ENCODE results near the gene TRIM54. TPM values are rescaled to one million over a fixed set of nuclear protein-coding genes. Genes with fewer than 3 reads are reported as not detected.

The TRIM54 gene
- total and polyA plus RNA-seq, 2 of the 4 experiments (the other 2 are of a cell fraction) = 0.15 TPM; not detected in 1

DNA sequence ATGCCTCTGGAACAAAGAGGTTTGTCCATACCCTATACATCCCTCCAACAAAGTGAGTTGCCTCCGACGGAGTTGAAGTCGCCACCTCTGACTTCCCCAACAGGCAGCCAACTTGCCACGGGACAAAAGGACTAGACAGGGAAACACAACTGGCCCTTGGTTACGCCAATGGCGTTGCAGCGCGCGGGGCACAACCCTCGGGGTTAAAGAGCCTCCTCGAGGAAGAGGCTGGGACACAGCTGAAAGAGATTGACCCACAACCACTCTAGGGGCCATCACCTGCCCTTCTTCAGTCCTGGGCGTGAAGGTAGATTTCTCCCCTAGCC lies 73.8 kb downstream of the TRIM54 start:
- CTCF ChIA-PET = no interaction called here
- H2AK9ac ChIP-seq (replicated peaks; ENCODE audit: low read depth, low read length, poor library complexity) = peak overlapping the region; percentile 96
- peaks cover 21 to 42% of the 10 kb centered on the region in 2 experiments for H3K79me1 ChIP-seq (ENCODE audit: low read depth in 1 of 2, low read length in 2 of 2)
- H3K27ac ChIP-seq (ENCODE audit: insufficient read depth, low read length) = peak overlapping the region; percentile 88
- peak overlapping the region; percentile 24; the same call in 1 of the 2 replicates for H3K18ac ChIP-seq (ENCODE audit: low read depth, low read length)
- H3K9me1 ChIP-seq (ENCODE audit: insufficient read depth, low read length) = no peaks in the 10 kb centered on the region; the same call in 1 of the 2 replicates
- H3K4me1 ChIP-seq (ENCODE audit: control insufficient read depth, insufficient read depth, low read length) = peaks cover 8% of the 10 kb centered on the region
- H3K36me3 ChIP-seq (ENCODE audit: control insufficient read depth, insufficient read depth, low read length) = no peaks in the 10 kb centered on the region
- dilution Hi-C loops (cut with HindIII; ENCODE audit: low sequenced_read_pairs, unreplicated experiment) = no loop called here
- in situ Hi-C loops (cut with MboI; ENCODE audit: low sequenced_read_pairs) = no loop called here
- H2BK5ac ChIP-seq (ENCODE audit: low read depth, low read length, poor library complexity, severe bottlenecking) = peak overlapping the region; percentile 71
- H2AK5ac ChIP-seq (ENCODE audit: low read depth, low read length) = peak overlapping the region; percentile 94
- peak overlapping the region; percentile 95 for H3K4ac ChIP-seq (ENCODE audit: low read depth, low read length)
- no TSS peak for BruUV-seq (replicated peaks)
- H3K23ac ChIP-seq (ENCODE audit: low read depth, low read length) = peak overlapping the region; percentile 69
- peak overlapping the region; percentile 65 for H2BK120ac ChIP-seq (ENCODE audit: low read depth, low read length)
- DNase-seq = peak; percentile 53
- H3K56ac ChIP-seq (ENCODE audit: extremely low read depth, insufficient read depth, low read length) = peak overlapping the region; percentile 81
- peak overlapping the region; percentile 48 for H4K5ac ChIP-seq (ENCODE audit: low read depth, low read length)
- peak overlapping the region; percentile 88 for H3K14ac ChIP-seq (replicated peaks; ENCODE audit: low read depth, low read length)
- peak overlapping the region; percentile 88 for H3K4me3 ChIP-seq (ENCODE audit: insufficient read depth, low read depth, low read length)
- H3K4me2 ChIP-seq (ENCODE audit: low read depth, low read length) = peak overlapping the region; percentile 93
- H2BK15ac ChIP-seq (ENCODE audit: low read depth, low read length) = no peak overlapping the region
- POLR2A ChIA-PET (ENCODE audit: unreplicated experiment) = interaction anchor here (1.6 kb wide), 1 partner anchor 24 kb away, joined by 5 read pairs; the partner anchor contains the start of gene ZNF513
- 0% methylated on average over 3 of the region's 12 CpGs; no CpG with 5 or more reads in 1 of the 2 experiments for WGBS, 2 experiments (ENCODE audit: extremely low coverage in 2 of 2, insufficient read length in 1 of 2)
- H2AFZ ChIP-seq (replicated peaks; ENCODE audit: low read length, poor library complexity) = peak overlapping the region; percentile 98
- H3K9ac ChIP-seq (ENCODE audit: low read depth, low read length) = peak overlapping the region; percentile 92
- no peaks in the 10 kb centered on the region for H3K9me3 ChIP-seq (ENCODE audit: control insufficient read depth, insufficient read depth, low read length)
- no peak overlapping the region for H2BK20ac ChIP-seq (ENCODE audit: low read depth, low read length)
- intact Hi-C loops (cut with micrococcal nuclease) = loop anchor here (5.0 kb wide), 1 partner anchor 34 kb away; the partner anchor contains the start of gene MPV17
- ATAC-seq (ENCODE audit: low read depth) = peak; percentile 40
- peak overlapping the region; percentile 73 to 98 for H4K8ac ChIP-seq (ENCODE audit: low read depth in 2 of 2, low read length in 2 of 2)
- peak overlapping the region; percentile 87 for H4K91ac ChIP-seq (ENCODE audit: insufficient read depth, low read depth, low read length)
- TF ChIP-seq, protein P1, sequence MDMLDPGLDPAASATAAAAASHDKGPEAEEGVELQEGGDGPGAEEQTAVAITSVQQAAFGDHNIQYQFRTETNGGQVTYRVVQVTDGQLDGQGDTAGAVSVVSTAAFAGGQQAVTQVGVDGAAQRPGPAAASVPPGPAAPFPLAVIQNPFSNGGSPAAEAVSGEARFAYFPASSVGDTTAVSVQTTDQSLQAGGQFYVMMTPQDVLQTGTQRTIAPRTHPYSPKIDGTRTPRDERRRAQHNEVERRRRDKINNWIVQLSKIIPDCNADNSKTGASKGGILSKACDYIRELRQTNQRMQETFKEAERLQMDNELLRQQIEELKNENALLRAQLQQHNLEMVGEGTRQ (IDR thresholded peaks at IDR 0.05; ENCODE audit: low read depth, low read length) = no peak
- TF ChIP-seq POLR2A (IDR thresholded peaks at IDR 0.05; ENCODE audit: low read depth, low read length) = no peak
- TF ChIP-seq MAZ (IDR thresholded peaks at IDR 0.05; ENCODE audit: borderline replicate concordance, low read depth, low read length) = no peak
- 0 out of 2 replicates have a peak, but pooled peaks have one; percentile 36 for TF ChIP-seq MXI1 (IDR thresholded peaks at IDR 0.05; ENCODE audit: borderline replicate concordance, low read depth, low read length)
- TF ChIP-seq NFE2L2 (IDR thresholded peaks at IDR 0.05; ENCODE audit: low read depth, low read length) = no peak
- H4K20me1 ChIP-seq (ENCODE audit: insufficient read depth, low read length) = no peaks in the 10 kb centered on the region; the same call in 1 of the 2 replicates
- H3K27me3 ChIP-seq (ENCODE audit: control insufficient read depth, insufficient read depth, low read length) = no peaks in the 10 kb centered on the region

All from IMR-90 (cell line).